ENCODE measurements around the gene THSD7B.

Gene THSD7B

DNA sequence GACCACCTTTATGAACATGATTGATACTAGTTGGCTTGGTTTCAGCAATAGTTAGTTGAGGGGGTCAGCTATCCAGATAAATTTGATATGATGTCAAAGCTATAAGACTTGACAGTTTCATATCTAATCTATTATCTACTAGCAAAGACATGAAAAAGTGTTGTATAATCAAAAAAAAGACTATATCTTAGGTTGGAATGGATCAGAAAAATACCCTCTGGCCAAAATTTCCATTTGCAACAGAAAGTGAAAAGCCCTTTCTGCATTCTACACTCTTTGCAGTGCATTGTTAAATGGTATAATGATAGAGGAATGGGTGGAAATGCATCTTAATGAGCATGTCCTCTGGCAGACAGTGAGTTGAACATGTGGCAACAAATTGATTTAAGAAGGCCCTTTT, 242.6 kb downstream of the THSD7B start:
- no peak for DNase-seq
- no peak overlapping the region for H3K4me3 ChIP-seq (ENCODE audit: insufficient read depth, low read depth, low read length, poor library complexity, severe bottlenecking)
- no peaks in the 10 kb centered on the region for H3K9me3 ChIP-seq (ENCODE audit: control insufficient read depth, low read length)
- no peaks in the 10 kb centered on the region for H3K27me3 ChIP-seq (replicated peaks; ENCODE audit: control insufficient read depth, insufficient read depth, low read length, poor library complexity, severe bottlenecking)
- no peaks in the 10 kb centered on the region for H3K4me1 ChIP-seq (ENCODE audit: control insufficient read depth, insufficient read depth, low read length, poor library complexity, severe bottlenecking)
- H3K27ac ChIP-seq (ENCODE audit: insufficient read depth, low read length, poor library complexity, severe bottlenecking): no peak overlapping the region
- no peaks in the 10 kb centered on the region for H3K36me3 ChIP-seq (ENCODE audit: control insufficient read depth, insufficient read depth, low read length)

DNA sequence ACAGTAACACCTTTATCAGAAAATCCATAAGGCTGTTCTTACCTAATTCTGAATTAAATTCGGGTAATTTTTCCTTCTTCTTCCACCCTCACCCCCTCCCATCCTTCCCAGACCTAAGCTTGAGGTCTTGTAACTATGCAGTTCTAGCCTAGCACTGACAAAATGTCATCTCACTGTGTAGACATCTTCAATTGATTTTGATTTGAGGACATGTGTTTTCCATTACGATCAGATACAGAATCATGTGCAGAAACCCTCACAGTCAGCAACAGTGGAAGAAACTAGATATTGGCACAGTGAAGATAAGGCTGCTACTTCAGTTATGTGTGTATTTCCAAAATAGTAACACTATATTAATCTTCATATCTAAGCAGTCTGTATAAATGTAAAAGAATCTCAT, 244.6 kb downstream of the THSD7B start:
- H3K4me1 ChIP-seq (ENCODE audit: control insufficient read depth, insufficient read depth, low read length, poor library complexity, severe bottlenecking): no peaks in the 10 kb centered on the region
- no peaks in the 10 kb centered on the region for H3K36me3 ChIP-seq (ENCODE audit: control insufficient read depth, insufficient read depth, low read length)
- no peak overlapping the region for H3K4me3 ChIP-seq (ENCODE audit: insufficient read depth, low read depth, low read length, poor library complexity, severe bottlenecking)
- H3K9me3 ChIP-seq (ENCODE audit: control insufficient read depth, low read length): no peaks in the 10 kb centered on the region
- H3K27ac ChIP-seq (ENCODE audit: insufficient read depth, low read length, poor library complexity, severe bottlenecking): no peak overlapping the region
- no peaks in the 10 kb centered on the region for H3K27me3 ChIP-seq (replicated peaks; ENCODE audit: control insufficient read depth, insufficient read depth, low read length, poor library complexity, severe bottlenecking)
- no peak for DNase-seq

DNA sequence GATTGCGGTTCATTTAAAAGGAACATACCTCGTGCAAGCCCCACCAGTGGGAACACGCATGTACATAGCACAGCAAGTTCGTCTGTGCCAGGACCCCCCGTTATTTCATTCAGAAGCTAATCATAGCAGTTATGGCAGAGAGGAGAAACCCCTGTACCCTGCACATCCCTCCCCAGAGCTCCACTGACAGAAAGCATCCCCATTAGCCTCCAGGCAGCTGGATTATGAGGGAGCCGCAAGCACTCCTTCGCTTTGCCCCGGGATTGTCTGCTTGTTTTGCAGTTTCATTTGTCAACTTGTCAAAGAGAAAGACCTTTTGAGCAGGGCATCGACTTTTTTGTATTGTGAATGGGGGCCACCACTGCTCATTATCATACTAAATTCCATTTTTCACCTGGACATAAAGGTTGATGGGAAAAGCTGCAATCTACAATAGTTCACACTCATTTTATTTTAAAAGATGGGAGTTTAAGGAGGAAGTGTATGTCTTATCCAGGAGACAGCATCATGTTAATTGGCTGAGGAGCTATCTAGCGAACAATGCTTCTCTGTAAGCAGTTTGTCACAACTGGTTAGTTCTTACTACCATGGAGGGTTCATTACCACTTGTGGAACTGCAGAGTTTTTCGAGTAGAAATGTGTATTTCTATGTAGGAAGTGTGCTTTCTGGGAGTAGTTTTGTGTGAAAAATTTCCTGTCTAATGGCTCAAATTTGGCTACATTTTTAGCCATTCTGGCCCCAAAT, 255.3 kb downstream of the THSD7B start:
- Histone ChIP-seq H3K9me3 (ENCODE audit: control insufficient read depth, low read length) (no peaks in the 10 kb centered on the region), H3K36me3 (ENCODE audit: control insufficient read depth, insufficient read depth, low read length) (no peaks in the 10 kb centered on the region), H3K4me1 (ENCODE audit: control insufficient read depth, insufficient read depth, low read length, poor library complexity, severe bottlenecking) (no peaks in the 10 kb centered on the region), H3K27ac (ENCODE audit: insufficient read depth, low read length, poor library complexity, severe bottlenecking) (no peak overlapping the region), H3K27me3 (replicated peaks; ENCODE audit: control insufficient read depth, insufficient read depth, low read length, poor library complexity, severe bottlenecking) (no peaks in the 10 kb centered on the region), H3K4me3 (ENCODE audit: insufficient read depth, low read depth, low read length, poor library complexity, severe bottlenecking) (no peak overlapping the region)
- DNase-seq: no peak

DNA sequence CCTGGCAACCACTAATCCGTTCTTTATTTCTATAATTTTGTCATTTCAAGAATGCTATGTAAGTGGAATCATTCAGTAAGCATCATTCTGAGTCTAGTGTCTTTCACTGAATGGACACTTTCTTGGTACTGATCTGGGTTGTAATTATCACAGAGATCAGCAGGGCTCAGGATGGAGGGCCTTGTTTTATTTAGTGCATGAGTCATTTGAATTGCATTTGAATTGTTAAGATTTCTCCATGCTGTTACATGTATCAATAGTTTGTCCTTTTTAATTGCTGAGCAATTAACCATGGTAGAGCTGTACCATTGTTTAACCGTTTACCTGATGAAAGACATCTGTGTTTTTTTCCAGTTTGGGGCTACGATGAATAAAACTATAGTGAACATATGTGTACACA, 256.4 kb downstream of the THSD7B start:
- DNase-seq: no peak
- H3K36me3 ChIP-seq (ENCODE audit: control insufficient read depth, insufficient read depth, low read length): no peaks in the 10 kb centered on the region

DNA sequence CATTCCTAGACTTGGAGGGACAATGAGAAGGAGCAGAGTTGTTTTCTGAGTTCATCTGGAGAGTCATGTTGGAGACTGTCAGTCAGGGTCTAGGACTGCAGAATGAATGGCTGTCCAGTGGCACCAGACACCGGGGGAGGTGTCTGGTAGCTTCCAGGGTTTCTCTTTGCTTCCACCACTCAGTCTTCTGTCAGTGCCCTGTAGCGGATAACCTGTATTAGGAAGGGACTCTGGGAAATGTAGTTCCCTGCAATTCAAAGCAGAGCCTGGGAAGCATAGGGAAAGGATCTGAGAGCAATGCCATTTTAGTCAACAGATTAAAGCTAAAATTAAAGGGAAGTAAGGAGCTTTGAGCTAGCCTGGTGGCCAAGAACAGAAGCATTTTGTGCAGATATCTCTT, 257.9 kb downstream of the THSD7B start:
- Histone ChIP-seq H3K36me3 (ENCODE audit: control insufficient read depth, insufficient read depth, low read length) (no peaks in the 10 kb centered on the region), H3K4me3 (ENCODE audit: insufficient read depth, low read depth, low read length, poor library complexity, severe bottlenecking) (no peak overlapping the region), H3K9me3 (ENCODE audit: control insufficient read depth, low read length) (no peaks in the 10 kb centered on the region), H3K27me3 (replicated peaks; ENCODE audit: control insufficient read depth, insufficient read depth, low read length, poor library complexity, severe bottlenecking) (no peaks in the 10 kb centered on the region), H3K27ac (ENCODE audit: insufficient read depth, low read length, poor library complexity, severe bottlenecking) (no peak overlapping the region), H3K4me1 (ENCODE audit: control insufficient read depth, insufficient read depth, low read length, poor library complexity, severe bottlenecking) (no peaks in the 10 kb centered on the region)
- DNase-seq: no peak

More for the DNA sequence above, 256.4 kb downstream of the THSD7B start:
- Histone ChIP-seq H3K4me1 (ENCODE audit: control insufficient read depth, insufficient read depth, low read length, poor library complexity, severe bottlenecking) (no peaks in the 10 kb centered on the region), H3K27me3 (replicated peaks; ENCODE audit: control insufficient read depth, insufficient read depth, low read length, poor library complexity, severe bottlenecking) (no peaks in the 10 kb centered on the region), H3K9me3 (ENCODE audit: control insufficient read depth, low read length) (no peaks in the 10 kb centered on the region), H3K27ac (ENCODE audit: insufficient read depth, low read length, poor library complexity, severe bottlenecking) (no peak overlapping the region), H3K4me3 (ENCODE audit: insufficient read depth, low read depth, low read length, poor library complexity, severe bottlenecking) (no peak overlapping the region)

DNA sequence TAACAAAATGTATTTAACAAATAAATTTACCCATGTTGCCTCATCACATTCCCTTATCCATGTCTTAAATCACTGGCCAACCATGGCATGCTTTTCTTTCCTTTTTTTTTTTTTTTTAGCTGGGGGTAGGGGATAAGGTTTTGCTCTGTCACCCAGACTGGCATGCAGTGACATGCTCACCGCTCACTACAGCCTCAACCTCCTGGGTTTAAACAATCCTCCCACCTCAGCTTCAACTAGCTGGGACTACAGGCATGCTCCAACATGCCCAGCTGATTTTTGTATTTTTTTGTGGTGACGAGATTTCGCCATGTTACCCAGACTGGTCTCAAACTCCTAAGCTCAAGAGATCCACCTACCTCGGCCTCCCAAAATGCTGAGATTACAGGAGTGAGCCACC, 266.4 kb downstream of the THSD7B start:
- no peaks in the 10 kb centered on the region for H3K36me3 ChIP-seq (ENCODE audit: control insufficient read depth, insufficient read depth, low read length)
- no peak overlapping the region for H3K4me3 ChIP-seq (ENCODE audit: insufficient read depth, low read depth, low read length, poor library complexity, severe bottlenecking)
- H3K27me3 ChIP-seq (replicated peaks; ENCODE audit: control insufficient read depth, insufficient read depth, low read length, poor library complexity, severe bottlenecking): no peaks in the 10 kb centered on the region
- no peak for DNase-seq
- H3K9me3 ChIP-seq (ENCODE audit: control insufficient read depth, low read length): no peaks in the 10 kb centered on the region
- no peaks in the 10 kb centered on the region for H3K4me1 ChIP-seq (ENCODE audit: control insufficient read depth, insufficient read depth, low read length, poor library complexity, severe bottlenecking)
- H3K27ac ChIP-seq (ENCODE audit: insufficient read depth, low read length, poor library complexity, severe bottlenecking): no peak overlapping the region

DNA sequence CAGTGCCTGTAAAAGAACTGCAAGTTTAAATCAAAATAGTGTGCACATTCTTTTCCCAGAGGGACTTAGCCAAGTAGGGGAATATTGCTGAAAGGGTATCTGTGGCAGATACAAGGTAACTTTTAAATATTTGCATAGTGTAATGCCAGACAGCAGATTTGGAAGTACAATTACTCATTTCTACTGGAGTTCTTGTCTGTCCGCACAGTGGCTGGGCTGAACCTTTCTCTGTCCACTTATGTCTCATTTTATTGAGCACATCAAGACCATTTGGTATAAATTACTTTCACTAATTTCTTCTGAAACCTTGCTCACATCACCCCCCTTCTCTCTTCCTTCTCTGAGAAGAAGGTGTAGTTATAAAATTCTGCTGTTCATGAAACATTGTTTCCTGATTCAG, 271.3 kb downstream of the THSD7B start:
- Histone ChIP-seq H3K27ac (ENCODE audit: insufficient read depth, low read length, poor library complexity, severe bottlenecking) (no peak overlapping the region), H3K27me3 (replicated peaks; ENCODE audit: control insufficient read depth, insufficient read depth, low read length, poor library complexity, severe bottlenecking) (no peaks in the 10 kb centered on the region), H3K4me1 (ENCODE audit: control insufficient read depth, insufficient read depth, low read length, poor library complexity, severe bottlenecking) (no peaks in the 10 kb centered on the region), H3K4me3 (ENCODE audit: insufficient read depth, low read depth, low read length, poor library complexity, severe bottlenecking) (no peak overlapping the region), H3K9me3 (ENCODE audit: control insufficient read depth, low read length) (no peaks in the 10 kb centered on the region), H3K36me3 (ENCODE audit: control insufficient read depth, insufficient read depth, low read length) (no peaks in the 10 kb centered on the region)
- no peak for DNase-seq

DNA sequence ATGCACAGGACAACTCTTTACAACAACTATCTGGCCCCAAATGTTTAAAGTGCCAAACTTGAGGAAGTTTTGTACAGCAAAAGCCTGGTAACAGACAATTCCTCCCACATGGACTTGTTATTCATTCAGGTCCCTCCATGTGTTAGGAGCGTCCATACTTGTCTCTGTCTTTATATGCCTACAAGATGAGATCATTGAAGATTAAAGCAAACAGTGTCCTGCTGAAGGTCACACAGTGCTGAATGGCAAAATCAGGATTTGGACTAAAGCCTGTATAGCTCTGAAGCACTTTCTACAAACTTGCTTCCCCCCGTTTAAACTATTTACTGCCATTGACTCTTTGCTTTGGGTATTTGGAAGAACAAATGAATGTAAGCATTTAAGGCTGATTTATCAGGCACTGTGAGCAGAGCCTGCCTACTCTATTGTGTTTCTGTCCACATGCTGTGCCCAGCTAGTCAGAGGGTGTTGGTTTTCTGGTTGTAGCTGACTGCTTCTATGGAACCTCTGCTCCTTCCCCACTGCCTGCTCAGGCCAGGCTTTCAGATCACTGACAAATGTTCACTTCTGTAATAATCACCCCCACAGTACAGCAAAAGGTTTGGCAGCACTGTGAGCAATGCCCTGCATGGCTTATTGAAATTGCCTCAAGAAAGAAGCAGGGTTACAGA, 274.3 kb downstream of the THSD7B start:
- no peaks in the 10 kb centered on the region for H3K27me3 ChIP-seq (replicated peaks; ENCODE audit: control insufficient read depth, insufficient read depth, low read length, poor library complexity, severe bottlenecking)
- no peak overlapping the region for H3K4me3 ChIP-seq (ENCODE audit: insufficient read depth, low read depth, low read length, poor library complexity, severe bottlenecking)
- no peaks in the 10 kb centered on the region for H3K9me3 ChIP-seq (ENCODE audit: control insufficient read depth, low read length)
- no peaks in the 10 kb centered on the region for H3K4me1 ChIP-seq (ENCODE audit: control insufficient read depth, insufficient read depth, low read length, poor library complexity, severe bottlenecking)
- H3K36me3 ChIP-seq (ENCODE audit: control insufficient read depth, insufficient read depth, low read length): no peaks in the 10 kb centered on the region
- DNase-seq: no peak
- H3K27ac ChIP-seq (ENCODE audit: insufficient read depth, low read length, poor library complexity, severe bottlenecking): no peak overlapping the region

DNA sequence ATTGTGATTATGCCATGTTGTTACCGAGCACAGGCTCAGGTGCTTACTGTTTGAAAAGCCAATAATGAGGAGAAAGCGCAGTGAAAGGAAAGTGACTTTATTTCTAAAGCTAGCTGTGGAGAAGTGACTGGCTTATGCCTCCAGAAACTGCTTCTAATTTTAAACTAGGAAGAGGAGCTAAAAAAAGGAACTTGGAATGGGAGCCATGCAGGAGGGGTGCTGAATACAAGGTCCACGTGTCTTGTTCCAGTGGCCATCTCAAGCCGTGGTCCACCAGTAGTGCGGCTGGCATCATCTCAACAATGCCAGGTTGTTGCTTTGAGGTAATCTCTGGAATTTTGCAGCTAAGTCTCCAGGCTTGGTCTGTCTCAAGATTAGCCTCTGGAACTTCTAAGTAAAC, 282.0 kb downstream of the THSD7B start:
- H3K36me3 ChIP-seq (ENCODE audit: control insufficient read depth, insufficient read depth, low read length): no peaks in the 10 kb centered on the region
- no peaks in the 10 kb centered on the region for H3K4me1 ChIP-seq (ENCODE audit: control insufficient read depth, insufficient read depth, low read length, poor library complexity, severe bottlenecking)
- DNase-seq: no peak
- H3K9me3 ChIP-seq (ENCODE audit: control insufficient read depth, low read length): no peaks in the 10 kb centered on the region
- H3K27ac ChIP-seq (ENCODE audit: insufficient read depth, low read length, poor library complexity, severe bottlenecking): no peak overlapping the region
- H3K4me3 ChIP-seq (ENCODE audit: insufficient read depth, low read depth, low read length, poor library complexity, severe bottlenecking): no peak overlapping the region
- no peaks in the 10 kb centered on the region for H3K27me3 ChIP-seq (replicated peaks; ENCODE audit: control insufficient read depth, insufficient read depth, low read length, poor library complexity, severe bottlenecking)

DNA sequence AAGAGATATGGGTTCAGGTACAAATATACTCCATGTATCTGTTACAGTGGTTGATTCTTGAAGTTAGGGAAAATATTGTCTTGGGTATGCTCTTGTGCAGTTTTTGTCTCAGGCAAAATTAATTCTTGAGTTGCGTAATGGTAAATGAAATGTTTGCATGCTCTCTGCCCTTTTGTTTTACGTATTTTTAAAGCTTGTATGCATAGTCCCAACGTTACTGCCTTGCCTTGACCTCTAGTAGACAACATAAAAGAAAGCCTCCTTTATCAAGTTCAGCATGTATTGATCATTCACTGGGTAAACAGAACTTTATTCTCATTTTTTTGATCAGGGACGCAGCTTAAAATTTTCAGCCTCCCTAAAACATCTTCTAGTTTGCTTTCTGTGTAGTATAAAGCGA, 283.1 kb downstream of the THSD7B start:
- no peaks in the 10 kb centered on the region for H3K36me3 ChIP-seq (ENCODE audit: control insufficient read depth, insufficient read depth, low read length)
- H3K27me3 ChIP-seq (replicated peaks; ENCODE audit: control insufficient read depth, insufficient read depth, low read length, poor library complexity, severe bottlenecking): no peaks in the 10 kb centered on the region
- DNase-seq: no peak
- no peaks in the 10 kb centered on the region for H3K9me3 ChIP-seq (ENCODE audit: control insufficient read depth, low read length)
- H3K27ac ChIP-seq (ENCODE audit: insufficient read depth, low read length, poor library complexity, severe bottlenecking): no peak overlapping the region
- H3K4me1 ChIP-seq (ENCODE audit: control insufficient read depth, insufficient read depth, low read length, poor library complexity, severe bottlenecking): no peaks in the 10 kb centered on the region
- H3K4me3 ChIP-seq (ENCODE audit: insufficient read depth, low read depth, low read length, poor library complexity, severe bottlenecking): no peak overlapping the region
